HEK293 (cell line): ENCODE data around the gene C2orf72.

Experiments
- CTCF ChIA-PET: fragments of 350-600 bp; formaldehyde crosslinking; extraction: SDS; loops from one replicate; lab custom pipeline; 2021; ENCODE audit warnings: antibody characterized with exemption; lab: Yijun Ruan, JAX
- POLR2A ChIA-PET: fragments of 300-600 bp; formaldehyde crosslinking; extraction: SDS; loops from one replicate; lab custom pipeline; 2020; ENCODE audit warnings: antibody characterized with exemption, inconsistent platforms; lab: Yijun Ruan, JAX
- H3K27ac ChIP-seq: fragments of 200-500 bp; sonication (Bioruptor generic); 2 replicates; pipeline ENCODE4 v1.5.1; 2014; ENCODE audit warnings: low read depth, low read length, control low read depth, inconsistent platforms; ENCODE audit errors: extremely low read depth
- H3K36me3 ChIP-seq, 2 experiments: fragments of 200-500 bp in 1 of 2; sonication (Bioruptor generic) in 1 of 2; 1 replicate in 1 of 2; 2 replicates in 1 of 2; pipeline ENCODE4 v1.5.1; 2014 to 2017; ENCODE audit warnings: inconsistent platforms in 2 of 2, low read length in 2 of 2; ENCODE audit not compliant: control insufficient read depth in 2 of 2, insufficient read depth in 1 of 2
- H3K4me1 ChIP-seq: fragments of 200-500 bp; sonication (Bioruptor generic); 2 replicates; pipeline ENCODE4 v1.5.1; 2014; ENCODE audit warnings: mild to moderate bottlenecking, low read length, inconsistent platforms; ENCODE audit not compliant: control insufficient read depth, insufficient read depth
- H3K4me3 ChIP-seq: 2 replicates; pipeline ENCODE4 v1.5.1; 2011; ENCODE audit warnings: low read depth, mild to moderate bottlenecking, control low read depth, low read length, moderate library complexity
- H3K9me3 ChIP-seq: fragments of 200-500 bp; sonication (Bioruptor generic); 2 replicates; pipeline ENCODE4 v1.5.1; 2014; ENCODE audit warnings: low read depth, low read length, inconsistent platforms; ENCODE audit not compliant: control insufficient read depth, insufficient read depth
- GLIS1 ChIP-seq: fragments of 450-650 bp; formaldehyde crosslinking; IDR thresholded peaks from 2 replicates; pipeline ENCODE4 v1.5.1; 2016; ENCODE audit warnings: missing biosample characterization, missing genetic modification characterization
- HOXA7 ChIP-seq: sonication (generic); formaldehyde crosslinking; IDR thresholded peaks from 2 replicates; pipeline ENCODE4 v1.8.1; 2022; ENCODE audit warnings: missing genetic modification reagents, borderline replicate concordance
- KLF8 ChIP-seq: fragments of 450-650 bp; formaldehyde crosslinking; IDR thresholded peaks from 2 replicates; pipeline ENCODE4 v1.5.1; 2016; ENCODE audit warnings: missing biosample characterization, missing genetic modification characterization
- PATZ1 ChIP-seq: fragments of 450-650 bp; formaldehyde crosslinking; IDR thresholded peaks from 2 replicates; pipeline ENCODE4 v1.5.1; 2016; ENCODE audit warnings: missing biosample characterization, missing genetic modification characterization
- PRDM1 ChIP-seq: fragments of 450-650 bp; formaldehyde crosslinking; IDR thresholded peaks from 2 replicates; pipeline ENCODE4; 2016; ENCODE audit warnings: missing biosample characterization, missing genetic modification characterization
- SALL2 ChIP-seq: fragments of 450-650 bp; formaldehyde crosslinking; IDR thresholded peaks from 2 replicates; pipeline ENCODE4 v1.5.0; 2017; ENCODE audit warnings: missing biosample characterization, mild to moderate bottlenecking, missing genetic modification characterization, borderline replicate concordance
- ZBTB1 ChIP-seq: fragments of 450-650 bp; formaldehyde crosslinking; IDR thresholded peaks from 2 replicates; pipeline ENCODE4 v1.5.1; 2016; ENCODE audit warnings: missing biosample characterization, missing genetic modification characterization
- ZFP41 ChIP-seq: fragments of 450-650 bp; formaldehyde crosslinking; IDR thresholded peaks from 2 replicates; pipeline ENCODE4 v1.5.1; 2016; ENCODE audit warnings: missing biosample characterization, missing genetic modification characterization, borderline replicate concordance
- ZFP69B ChIP-seq: fragments of 450-650 bp; formaldehyde crosslinking; IDR thresholded peaks from 2 replicates; pipeline ENCODE4 v1.5.1; 2016; ENCODE audit warnings: missing biosample characterization, missing genetic modification characterization
- ZNF121 ChIP-seq: fragments of 450-650 bp; formaldehyde crosslinking; IDR thresholded peaks from 2 replicates; pipeline ENCODE4 v1.5.1; 2016; ENCODE audit warnings: missing biosample characterization, missing genetic modification characterization
- ZNF184 ChIP-seq: fragments of 450-650 bp; IDR thresholded peaks from 2 replicates; pipeline ENCODE4 v1.5.1; 2018; ENCODE audit warnings: missing biosample characterization, mild to moderate bottlenecking, missing genetic modification characterization
- ZNF596 ChIP-seq: fragments of 450-650 bp; IDR thresholded peaks from 2 replicates; pipeline ENCODE4 v1.5.0; 2018; ENCODE audit warnings: missing biosample characterization, mild to moderate bottlenecking, missing genetic modification characterization, moderate library complexity
- ZNF830 ChIP-seq: fragments of 450-650 bp; IDR thresholded peaks from 2 replicates; pipeline ENCODE4 v1.5.0; 2018; ENCODE audit warnings: missing biosample characterization, missing genetic modification characterization, low read depth, mild to moderate bottlenecking, moderate library complexity
- TF ChIP-seq, protein P1 (sequence below): fragments of 450-650 bp; formaldehyde crosslinking; IDR thresholded peaks from 2 replicates; pipeline ENCODE4 v1.5.1; 2016; ENCODE audit warnings: missing biosample characterization, missing genetic modification characterization
- TF ChIP-seq, protein P2 (sequence below): fragments of 450-650 bp; formaldehyde crosslinking; conservative IDR thresholded peaks from 2 replicates; pipeline ENCODE4 v1.5.1; 2016; ENCODE audit warnings: low read depth, missing biosample characterization, missing genetic modification characterization
- TF ChIP-seq, protein P3 (sequence below): fragments of 450-650 bp; formaldehyde crosslinking; IDR thresholded peaks from 2 replicates; pipeline ENCODE4 v1.5.1; 2017; ENCODE audit warnings: missing biosample characterization, missing genetic modification characterization

The C2orf72 gene

DNA sequence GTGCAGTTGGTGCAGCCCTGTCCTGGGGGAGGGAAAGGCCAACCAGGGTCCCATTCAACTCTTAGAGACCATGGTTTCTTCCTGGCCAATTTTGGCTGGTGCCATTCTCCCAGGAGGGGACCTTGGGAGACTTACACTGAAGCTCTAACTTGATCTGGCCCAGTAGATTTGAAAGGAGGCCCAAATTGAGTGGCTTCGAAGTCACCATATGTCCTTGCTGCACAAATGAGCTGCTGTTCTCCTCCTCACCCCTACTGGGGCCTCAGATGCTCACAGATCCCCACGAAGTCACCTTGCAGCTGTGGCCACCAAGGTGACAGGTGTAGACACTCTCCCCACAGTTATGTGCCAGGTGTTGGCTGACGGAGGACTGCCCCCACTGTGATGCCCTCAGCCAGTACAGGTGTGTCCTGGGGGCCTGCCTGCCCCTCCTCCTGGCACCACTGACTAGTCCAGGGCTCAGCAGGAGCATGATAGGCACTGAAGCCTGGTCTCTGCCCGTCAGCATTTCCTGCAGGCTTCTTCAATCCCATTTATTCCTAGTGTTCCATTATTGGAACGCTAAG is 4.7 kb upstream of the C2orf72 start:
- Histone ChIP-seq H3K27ac (no peak overlapping the region), H3K4me3 (no peak overlapping the region), H3K4me1 (0 out of 2 replicates have a peak, but pooled peaks cover 3% of the 10 kb centered on the region), H3K36me3 (no peaks in the 10 kb centered on the region), H3K9me3 (no peaks in the 10 kb centered on the region)
- ChIA-PET POLR2A (no interaction called here), CTCF (interaction anchor here (0.6 to 0.7 kb wide), 3 partner anchors 9 to 450 kb away, joined by 3 read pairs; no protein-coding TSS in a partner anchor)
- TF ChIP-seq ZNF596, result no peak
- no peak for TF ChIP-seq PATZ1 (tag by site-specific recombination)
- TF ChIP-seq ZNF830 (tag by site-specific recombination), result no peak
- TF ChIP-seq ZFP69B (tag by site-specific recombination), result no peak

- H3K27ac ChIP-seq, result no peak overlapping the region
- TF ChIP-seq ZNF184 (tag by site-specific recombination), result no peak
- TF ChIP-seq PRDM1, result peak; percentile 78
- peak; percentile 54; the same call in 1 of the 2 replicates for TF ChIP-seq ZNF121
- TF ChIP-seq, all 188 proteins: peak for 2
- POLR2A ChIA-PET, result no interaction called here
- CTCF ChIA-PET, result interaction anchor here (0.6 to 0.7 kb wide), 2 partner anchors 8 to 132 kb away, joined by 3 read pairs; no protein-coding TSS in a partner anchor
- no peak overlapping the region for H3K4me3 ChIP-seq
- H3K9me3 ChIP-seq, result no peaks in the 10 kb centered on the region
- H3K4me1 ChIP-seq, result peaks cover 3% of the 10 kb centered on the region; the same call in 1 of the 2 replicates
- H3K36me3 ChIP-seq, result no peaks in the 10 kb centered on the region
Observed at GRCh38 chr2:231033147-231034132, 3.9 kb upstream of the C2orf72 start.

GRCh38 chr2:231034291-231034882 is 2.9 kb upstream of the C2orf72 start:
- H3K36me3 ChIP-seq, result no peaks in the 10 kb centered on the region
- POLR2A ChIA-PET, result no interaction called here
- no peaks in the 10 kb centered on the region for H3K9me3 ChIP-seq
- no peak overlapping the region for H3K4me3 ChIP-seq
- CTCF ChIA-PET, result no interaction called here
- H3K4me1 ChIP-seq, result peaks cover 3% of the 10 kb centered on the region; the same call in 1 of the 2 replicates
- H3K27ac ChIP-seq, result no peak overlapping the region
- TF ChIP-seq, protein P1, sequence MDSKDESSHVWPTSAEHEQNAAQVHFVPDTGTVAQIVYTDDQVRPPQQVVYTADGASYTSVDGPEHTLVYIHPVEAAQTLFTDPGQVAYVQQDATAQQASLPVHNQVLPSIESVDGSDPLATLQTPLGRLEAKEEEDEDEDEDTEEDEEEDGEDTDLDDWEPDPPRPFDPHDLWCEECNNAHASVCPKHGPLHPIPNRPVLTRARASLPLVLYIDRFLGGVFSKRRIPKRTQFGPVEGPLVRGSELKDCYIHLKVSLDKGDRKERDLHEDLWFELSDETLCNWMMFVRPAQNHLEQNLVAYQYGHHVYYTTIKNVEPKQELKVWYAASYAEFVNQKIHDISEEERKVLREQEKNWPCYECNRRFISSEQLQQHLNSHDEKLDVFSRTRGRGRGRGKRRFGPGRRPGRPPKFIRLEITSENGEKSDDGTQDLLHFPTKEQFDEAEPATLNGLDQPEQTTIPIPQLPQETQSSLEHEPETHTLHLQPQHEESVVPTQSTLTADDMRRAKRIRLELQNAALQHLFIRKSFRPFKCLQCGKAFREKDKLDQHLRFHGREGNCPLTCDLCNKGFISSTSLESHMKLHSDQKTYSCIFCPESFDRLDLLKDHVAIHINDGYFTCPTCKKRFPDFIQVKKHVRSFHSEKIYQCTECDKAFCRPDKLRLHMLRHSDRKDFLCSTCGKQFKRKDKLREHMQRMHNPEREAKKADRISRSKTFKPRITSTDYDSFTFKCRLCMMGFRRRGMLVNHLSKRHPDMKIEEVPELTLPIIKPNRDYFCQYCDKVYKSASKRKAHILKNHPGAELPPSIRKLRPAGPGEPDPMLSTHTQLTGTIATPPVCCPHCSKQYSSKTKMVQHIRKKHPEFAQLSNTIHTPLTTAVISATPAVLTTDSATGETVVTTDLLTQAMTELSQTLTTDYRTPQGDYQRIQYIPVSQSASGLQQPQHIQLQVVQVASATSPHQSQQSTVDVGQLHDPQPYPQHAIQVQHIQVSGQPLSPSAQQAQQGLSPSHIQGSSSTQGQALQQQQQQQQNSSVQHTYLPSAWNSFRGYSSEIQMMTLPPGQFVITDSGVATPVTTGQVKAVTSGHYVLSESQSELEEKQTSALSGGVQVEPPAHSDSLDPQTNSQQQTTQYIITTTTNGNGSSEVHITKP (tag by site-specific recombination), result no peak
- peak; percentile 15; the same call in 1 of the 2 replicates for TF ChIP-seq GLIS1 (tag by site-specific recombination)
- TF ChIP-seq, protein P2, sequence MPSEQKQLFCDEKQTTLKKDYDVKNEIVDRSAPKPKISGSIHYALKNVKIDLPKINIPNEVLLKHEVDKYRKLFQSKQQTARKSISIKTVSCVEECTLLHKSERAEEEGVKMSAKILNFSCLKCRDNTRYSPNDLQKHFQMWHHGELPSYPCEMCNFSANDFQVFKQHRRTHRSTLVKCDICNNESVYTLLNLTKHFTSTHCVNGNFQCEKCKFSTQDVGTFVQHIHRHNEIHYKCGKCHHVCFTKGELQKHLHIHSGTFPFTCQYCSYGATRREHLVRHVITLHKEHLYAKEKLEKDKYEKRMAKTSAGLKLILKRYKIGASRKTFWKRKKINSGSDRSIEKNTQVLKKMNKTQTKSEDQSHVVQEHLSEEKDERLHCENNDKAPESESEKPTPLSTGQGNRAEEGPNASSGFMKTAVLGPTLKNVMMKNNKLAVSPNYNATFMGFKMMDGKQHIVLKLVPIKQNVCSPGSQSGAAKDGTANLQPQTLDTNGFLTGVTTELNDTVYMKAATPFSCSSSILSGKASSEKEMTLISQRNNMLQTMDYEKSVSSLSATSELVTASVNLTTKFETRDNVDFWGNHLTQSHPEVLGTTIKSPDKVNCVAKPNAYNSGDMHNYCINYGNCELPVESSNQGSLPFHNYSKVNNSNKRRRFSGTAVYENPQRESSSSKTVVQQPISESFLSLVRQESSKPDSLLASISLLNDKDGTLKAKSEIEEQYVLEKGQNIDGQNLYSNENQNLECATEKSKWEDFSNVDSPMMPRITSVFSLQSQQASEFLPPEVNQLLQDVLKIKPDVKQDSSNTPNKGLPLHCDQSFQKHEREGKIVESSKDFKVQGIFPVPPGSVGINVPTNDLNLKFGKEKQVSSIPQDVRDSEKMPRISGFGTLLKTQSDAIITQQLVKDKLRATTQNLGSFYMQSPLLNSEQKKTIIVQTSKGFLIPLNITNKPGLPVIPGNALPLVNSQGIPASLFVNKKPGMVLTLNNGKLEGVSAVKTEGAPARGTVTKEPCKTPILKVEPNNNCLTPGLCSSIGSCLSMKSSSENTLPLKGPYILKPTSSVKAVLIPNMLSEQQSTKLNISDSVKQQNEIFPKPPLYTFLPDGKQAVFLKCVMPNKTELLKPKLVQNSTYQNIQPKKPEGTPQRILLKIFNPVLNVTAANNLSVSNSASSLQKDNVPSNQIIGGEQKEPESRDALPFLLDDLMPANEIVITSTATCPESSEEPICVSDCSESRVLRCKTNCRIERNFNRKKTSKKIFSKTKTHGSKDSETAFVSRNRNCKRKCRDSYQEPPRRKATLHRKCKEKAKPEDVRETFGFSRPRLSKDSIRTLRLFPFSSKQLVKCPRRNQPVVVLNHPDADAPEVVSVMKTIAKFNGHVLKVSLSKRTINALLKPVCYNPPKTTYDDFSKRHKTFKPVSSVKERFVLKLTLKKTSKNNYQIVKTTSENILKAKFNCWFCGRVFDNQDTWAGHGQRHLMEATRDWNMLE, result no peak
- no peak for TF ChIP-seq ZFP41
- no peak for TF ChIP-seq HOXA7 (CRISPR knock-in tag)
- TF ChIP-seq KLF8 (tag by site-specific recombination), result no peak
- TF ChIP-seq SALL2 (tag by site-specific recombination), result no peak
- TF ChIP-seq ZBTB1 (tag by site-specific recombination), result no peak
- TF ChIP-seq, protein P3, sequence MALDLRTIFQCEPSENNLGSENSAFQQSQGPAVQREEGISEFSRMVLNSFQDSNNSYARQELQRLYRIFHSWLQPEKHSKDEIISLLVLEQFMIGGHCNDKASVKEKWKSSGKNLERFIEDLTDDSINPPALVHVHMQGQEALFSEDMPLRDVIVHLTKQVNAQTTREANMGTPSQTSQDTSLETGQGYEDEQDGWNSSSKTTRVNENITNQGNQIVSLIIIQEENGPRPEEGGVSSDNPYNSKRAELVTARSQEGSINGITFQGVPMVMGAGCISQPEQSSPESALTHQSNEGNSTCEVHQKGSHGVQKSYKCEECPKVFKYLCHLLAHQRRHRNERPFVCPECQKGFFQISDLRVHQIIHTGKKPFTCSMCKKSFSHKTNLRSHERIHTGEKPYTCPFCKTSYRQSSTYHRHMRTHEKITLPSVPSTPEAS, result no peak
